Keratinocyte (primary cell): ENCODE measurements around the gene ERO1B.

Experiments
- CTCF ChIP-seq, 3 experiments: IDR thresholded peaks in 1 of 3; conservative IDR thresholded peaks in 1 of 3; optimal IDR thresholded peaks in 1 of 3; 2 replicates in 2 of 3; 3 replicates in 1 of 3; pipeline versions ENCODE3 to v1.5.1; 2011; ENCODE audit warnings: low read length in 3 of 3, mild to moderate bottlenecking in 3 of 3, moderate library complexity in 2 of 3, control low read depth in 1 of 3, inconsistent platforms in 1 of 3; ENCODE audit not compliant: insufficient read depth in 2 of 3; ENCODE audit errors: extremely low read depth in 1 of 3
- EZH2 ChIP-seq: IDR thresholded peaks from one replicate; pipeline ENCODE4 v1.6.1; 2012; ENCODE audit warnings: inconsistent platforms, mild to moderate bottlenecking, low read length, moderate library complexity

DNA sequence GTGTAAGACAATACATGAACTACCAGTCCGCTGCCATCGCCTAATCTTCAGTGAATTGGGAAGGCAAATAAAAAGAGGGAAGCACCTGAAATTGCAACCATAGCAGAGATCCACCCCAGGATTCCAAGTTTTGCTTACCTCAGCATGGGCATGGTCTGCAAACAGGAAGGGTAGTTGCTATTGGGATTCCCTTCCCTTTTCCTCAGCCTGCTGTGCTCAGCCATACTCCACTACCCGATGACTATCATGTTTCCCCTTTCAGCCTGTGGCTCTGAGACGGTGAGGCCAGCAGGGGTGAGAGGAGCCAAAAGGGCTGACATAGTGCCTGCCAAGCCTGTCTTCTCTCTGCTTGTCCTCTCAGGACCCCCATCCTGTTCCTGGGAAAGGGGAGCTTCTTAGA lies 75.2 kb downstream of the ERO1B start:
- no peak for TF ChIP-seq CTCF (optimal IDR thresholded peaks at IDR 0.05 in 1 of 3, IDR thresholded peaks at IDR 0.05 in 1 of 3, conservative IDR thresholded peaks at IDR 0.05 in 1 of 3; ENCODE audit: extremely low read depth in 1 of 3, insufficient read depth in 2 of 3, low read length in 3 of 3)
- no peak for TF ChIP-seq EZH2
